HCT116 (cell line): ENCODE measurements around the gene SCN4A.

Experiments used
- CTCF ChIP-seq, 3 experiments: fragments of 200-600 bp in 1 of 3; sonication (generic) in 1 of 3; IDR thresholded peaks in 2 of 3; conservative IDR thresholded peaks in 1 of 3; 2 replicates each; pipeline ENCODE4 v1.5.1; 2012 to 2017; ENCODE audit warnings: low read depth in 2 of 3, low read length in 2 of 3, antibody characterized with exemption in 1 of 3, borderline replicate concordance in 1 of 3, control low read depth in 1 of 3, mild to moderate bottlenecking in 1 of 3, mixed read lengths in 1 of 3, mixed run types in 1 of 3, moderate library complexity in 1 of 3; ENCODE audit not compliant: insufficient read depth in 1 of 3
- ELF1 ChIP-seq: IDR thresholded peaks from 2 replicates; pipeline ENCODE4 v1.6.1; 2012; ENCODE audit warnings: low read depth, borderline replicate concordance
- EZH2 ChIP-seq: fragments of 200-600 bp; sonication (generic); IDR thresholded peaks from 2 replicates; pipeline ENCODE4 v1.6.1; 2017; ENCODE audit warnings: antibody characterized with exemption, mixed run types
- EZH2phosphoT487 ChIP-seq: fragments of 200-600 bp; IDR thresholded peaks from 2 replicates; pipeline ENCODE4 v1.6.1; 2018; ENCODE audit warnings: antibody characterized with exemption, borderline replicate concordance
- POLR2AphosphoS5 ChIP-seq: IDR thresholded peaks from 2 replicates; pipeline ENCODE4 v1.6.1; 2011; ENCODE audit warnings: mild to moderate bottlenecking, low read depth, low read length, moderate library complexity
- RAD21 ChIP-seq: IDR thresholded peaks from 2 replicates; pipeline ENCODE4 v1.6.1; 2012; ENCODE audit warnings: low read depth, mild to moderate bottlenecking
- REST ChIP-seq: IDR thresholded peaks from 2 replicates; pipeline ENCODE4 v1.6.1; 2012; ENCODE audit warnings: low read depth
- TCF7L2 ChIP-seq: IDR thresholded peaks from 2 replicates; pipeline ENCODE4 v1.7.0; 2011; ENCODE audit warnings: borderline replicate concordance, inconsistent platforms; ENCODE audit not compliant: insufficient read depth, insufficient read length; ENCODE audit errors: extremely low read depth
- YY1 ChIP-seq: IDR thresholded peaks from 2 replicates; pipeline ENCODE4 v1.6.1; 2011; ENCODE audit warnings: low read length, low read depth, moderate library complexity, mild to moderate bottlenecking; ENCODE audit not compliant: insufficient replicate concordance; ENCODE audit errors: extremely low read depth
- ZFX ChIP-seq: fragments of 450-650 bp; IDR thresholded peaks from 2 replicates; pipeline ENCODE4 v1.6.1; 2017
- ZNF274 ChIP-seq: fragments of 200-500 bp; sonication (Bioruptor generic); IDR thresholded peaks from 2 replicates; pipeline ENCODE4 v1.6.1; 2014; ENCODE audit warnings: mild to moderate bottlenecking, low read depth, low read length, inconsistent platforms

- TF ChIP-seq CTCF (IDR thresholded peaks at IDR 0.05 in 2 of 3, conservative IDR thresholded peaks at IDR 0.05 in 1 of 3; ENCODE audit: borderline replicate concordance in 1 of 3, insufficient read depth in 1 of 3, low read depth in 2 of 3, low read length in 2 of 3) (peak; percentile 58 to 83 (median 83)), ZNF274 (no peak), POLR2AphosphoS5 (no peak), EZH2 (no peak), EZH2phosphoT487 (no peak), TCF7L2 (no peak), YY1 (no peak), RAD21 (no peak; the same call in 1 of the 2 replicates), ZFX (no peak), REST (no peak), ELF1 (no peak)
Observed at GRCh38 chr17:63946440-63947363, 26.0 kb downstream of the SCN4A start.
